Measurements from ENCODE around the gene KIAA1614.

The KIAA1614 gene

GRCh38 chr1:180926164-180926981 lies 13.7 kb downstream of the KIAA1614 start:
- DNase-seq (ENCODE audit: low read depth), result no peak

- no peak for DNase-seq (ENCODE audit: low read depth)
Observed at GRCh38 chr1:180927348-180927747, 14.7 kb downstream of the KIAA1614 start.

- DNase-seq (ENCODE audit: low read depth), result no peak
Observed at GRCh38 chr1:180927841-180928240, 15.1 kb downstream of the KIAA1614 start.

- no peak for DNase-seq (ENCODE audit: low read depth)
Observed at GRCh38 chr1:180928331-180929230, 15.9 kb downstream of the KIAA1614 start.

GRCh38 chr1:180929389-180929788 lies 16.7 kb downstream of the KIAA1614 start:
- no peak for DNase-seq (ENCODE audit: low read depth)

- no peak for DNase-seq (ENCODE audit: low read depth)
Observed at GRCh38 chr1:180930687-180931086, 18.0 kb downstream of the KIAA1614 start.

GRCh38 chr1:180931529-180931928 lies 18.8 kb downstream of the KIAA1614 start:
- no peak for DNase-seq (ENCODE audit: low read depth)

GRCh38 chr1:180932378-180932777 lies 19.7 kb downstream of the KIAA1614 start:
- no peak for DNase-seq (ENCODE audit: low read depth)

DNA sequence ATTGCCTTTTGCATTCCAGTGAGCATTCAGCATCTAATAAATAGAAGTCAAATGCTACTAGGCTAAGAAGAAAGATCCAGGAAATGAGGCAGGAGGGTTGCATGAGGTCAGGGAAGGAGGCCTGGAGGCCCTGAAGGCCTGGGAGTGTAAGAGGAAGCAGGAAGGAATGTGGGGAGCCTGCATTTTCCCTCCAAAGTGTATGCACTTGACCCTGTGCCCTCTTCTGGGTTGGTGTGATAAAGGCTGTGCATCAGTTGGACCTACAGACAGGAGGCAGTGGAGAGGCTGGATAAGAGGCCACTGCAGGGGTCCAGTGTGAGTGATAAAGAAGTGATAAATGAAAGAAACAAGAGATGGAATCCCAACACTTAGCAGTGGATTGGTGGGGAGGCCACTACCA lies 20.4 kb downstream of the KIAA1614 start:
- DNase-seq (ENCODE audit: low read depth), result no peak

DNA sequence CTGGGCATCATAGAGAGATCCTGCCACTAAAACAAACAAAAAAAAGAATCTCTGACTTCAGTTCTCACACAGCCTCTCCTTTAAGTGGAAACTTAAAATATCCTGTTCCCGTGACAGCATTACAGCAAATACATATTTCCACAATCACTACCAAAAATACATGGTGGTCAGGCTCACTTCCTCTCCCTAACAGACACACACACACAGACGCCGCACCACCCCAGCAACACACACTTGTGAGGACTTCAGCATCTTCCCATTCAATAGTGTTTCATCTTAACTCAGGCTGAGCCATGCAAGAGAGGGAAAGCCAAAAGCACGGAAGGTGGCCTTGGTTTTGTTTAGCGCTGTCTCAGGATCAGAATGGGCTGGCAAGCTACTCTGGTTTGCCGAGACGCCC lies 21.9 kb downstream of the KIAA1614 start:
- DNase-seq (ENCODE audit: low read depth), result no peak

GRCh38 chr1:180935326-180936109 lies 22.8 kb downstream of the KIAA1614 start:
- no peak for DNase-seq (ENCODE audit: low read depth)

DNA sequence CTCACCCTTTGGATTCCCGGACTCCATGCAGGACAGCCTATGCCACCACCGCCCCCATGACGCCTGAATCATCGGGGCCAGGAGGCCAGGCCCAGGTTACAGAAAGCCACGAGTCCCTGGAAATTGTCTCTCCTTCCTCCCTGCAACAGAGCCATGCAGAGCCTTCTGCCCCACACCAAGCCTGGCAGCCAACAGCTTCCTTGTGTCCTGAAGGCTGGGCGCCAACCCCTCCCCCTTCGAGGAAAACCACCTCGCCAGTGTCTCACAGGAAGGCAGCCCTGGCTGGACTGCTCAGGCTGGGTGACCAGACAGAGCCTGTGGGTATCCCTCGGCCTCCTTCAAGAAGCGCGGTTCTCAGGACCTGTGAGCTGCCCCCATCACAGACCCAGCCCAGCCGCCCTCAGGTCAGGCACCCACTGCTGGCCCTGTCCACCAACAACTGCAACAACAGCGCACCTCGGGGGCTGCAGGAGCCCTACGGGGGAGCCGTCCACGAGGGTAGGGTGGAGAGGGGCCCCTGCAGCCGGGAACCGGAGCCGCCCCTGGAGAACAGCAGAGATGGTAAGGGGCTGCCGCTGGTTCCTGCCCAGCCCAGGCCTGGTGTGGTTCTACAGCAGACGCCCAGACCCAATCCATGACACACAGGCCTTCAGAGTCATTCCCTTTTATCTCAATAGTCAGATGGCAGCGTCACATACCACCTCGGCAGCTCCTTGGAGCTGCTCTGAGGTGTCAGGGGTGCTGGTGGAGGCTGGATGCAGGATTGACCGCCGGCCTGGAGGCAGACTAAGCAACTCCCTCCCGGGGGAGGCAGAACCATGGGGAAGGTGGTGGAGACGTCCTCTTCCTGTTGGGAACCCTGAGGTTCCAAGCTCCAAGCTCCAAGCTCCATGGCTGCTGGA lies 23.7 kb downstream of the KIAA1614 start:
- no peak for DNase-seq (ENCODE audit: low read depth)

GRCh38 chr1:180937012-180937372 lies 24.3 kb downstream of the KIAA1614 start:
- no peak for DNase-seq (ENCODE audit: low read depth)

GRCh38 chr1:180937624-180938225 lies 25.0 kb downstream of the KIAA1614 start:
- no peak for DNase-seq (ENCODE audit: low read depth)

- no peak for DNase-seq (ENCODE audit: low read depth)
Observed at GRCh38 chr1:180939073-180939710, 26.5 kb downstream of the KIAA1614 start.

GRCh38 chr1:180939711-180940103 lies 27.0 kb downstream of the KIAA1614 start:
- no peak for DNase-seq (ENCODE audit: low read depth)

DNA sequence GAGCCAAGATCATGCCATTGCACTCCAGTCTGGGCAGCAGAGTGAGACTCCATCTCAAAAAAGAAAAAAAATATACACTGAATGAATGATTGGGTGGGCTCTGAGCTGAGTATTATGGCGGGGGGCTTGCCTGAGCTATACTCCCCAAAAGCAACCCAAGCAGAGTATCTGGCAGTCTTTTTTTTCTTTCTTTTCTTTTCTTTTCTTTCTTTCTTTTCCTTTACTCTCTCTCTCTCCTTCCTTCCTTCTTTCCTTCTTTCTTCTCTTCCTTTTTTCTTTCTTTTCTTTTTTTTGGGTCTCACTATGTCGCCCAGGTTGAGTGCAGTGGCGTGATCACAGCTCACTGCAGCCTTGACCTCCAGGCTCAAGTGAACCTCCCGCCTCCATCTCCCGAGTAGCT lies 27.7 kb downstream of the KIAA1614 start:
- DNase-seq (ENCODE audit: low read depth), result no peak

DNA sequence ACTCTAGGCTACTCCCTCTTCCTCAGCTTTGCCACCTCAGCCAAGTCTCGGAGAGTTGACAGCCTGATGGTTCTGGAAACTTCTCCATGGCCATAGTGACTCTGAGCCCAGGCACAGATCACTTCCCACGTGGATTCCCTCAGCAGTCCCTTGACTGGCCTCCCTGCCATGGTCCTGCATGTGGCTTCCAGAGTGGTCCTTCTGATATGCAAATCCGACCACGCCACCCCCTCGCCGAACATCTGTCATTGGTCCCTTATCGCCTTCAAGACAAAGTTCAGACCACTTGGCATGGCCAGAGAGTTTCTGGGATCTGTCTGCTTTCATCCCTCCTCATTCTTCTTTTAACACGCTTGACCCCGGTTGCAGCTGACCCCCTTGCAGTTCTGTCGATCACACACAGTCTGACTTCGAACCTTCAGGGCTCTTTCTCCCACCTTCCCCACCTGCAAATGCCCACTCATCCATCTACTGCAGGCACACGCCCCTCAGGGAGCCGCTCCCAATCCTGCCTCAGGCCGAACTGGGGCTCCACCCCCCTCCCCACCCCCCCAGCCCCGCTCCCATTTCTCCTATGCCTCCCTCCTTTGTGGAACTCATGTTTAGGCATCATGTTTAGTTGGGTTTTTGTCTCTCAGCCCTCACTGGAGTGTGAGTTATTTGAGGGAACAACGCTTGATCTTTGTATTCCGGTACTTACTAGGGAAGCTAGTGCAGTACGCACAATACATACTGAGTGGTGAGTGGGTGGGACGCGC lies 29.0 kb downstream of the KIAA1614 start:
- no peak for DNase-seq (ENCODE audit: low read depth)

GRCh38 chr1:180945151-180945550 lies 32.5 kb downstream of the KIAA1614 start:
- no peak for DNase-seq (ENCODE audit: low read depth)

GRCh38 chr1:180945551-180945950 lies 32.9 kb downstream of the KIAA1614 start:
- DNase-seq (ENCODE audit: low read depth), result no peak

Measured in T follicular helper cell (primary cell).